ENCODE results near the gene MACROD2. TPM values are rescaled to one million over a fixed set of nuclear protein-coding genes. Genes with fewer than 3 reads are reported as not detected.

The MACROD2 gene
- total RNA-seq, 4 donors from 2014 or later, result 4.6 to 33.0 (median 8.3) TPM

DNA sequence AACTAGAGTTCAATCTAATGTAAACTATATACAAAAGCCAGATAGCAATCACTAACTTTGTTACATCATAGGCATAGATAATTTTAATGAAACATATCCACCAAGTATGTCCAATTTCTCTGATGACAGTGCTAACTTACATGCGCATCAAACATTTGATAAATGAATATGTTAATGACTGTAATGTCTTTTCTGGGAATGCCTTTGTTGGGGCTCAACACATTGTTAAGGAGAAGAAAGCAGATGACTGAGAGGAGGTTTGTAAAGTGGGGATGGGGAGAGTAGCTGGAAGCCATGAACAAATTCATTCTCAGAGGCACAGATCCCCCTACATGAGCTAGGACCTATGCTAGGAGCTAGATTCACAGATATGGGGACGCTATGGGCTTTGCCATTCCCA lies 1627.9 kb downstream of the MACROD2 start:
- H3K9me3 ChIP-seq, result no peaks in the 10 kb centered on the region
- H3K27ac ChIP-seq, result no peak overlapping the region
- H3K27me3 ChIP-seq, result no peaks in the 10 kb centered on the region
- no peak overlapping the region for H3K4me3 ChIP-seq
- DNase-seq, result no peak
- TF ChIP-seq POLR2A (IDR thresholded peaks at IDR 0.05) (no peak), EP300 (IDR thresholded peaks at IDR 0.05; ENCODE audit: low read depth) (no peak), POLR2AphosphoS5 (IDR thresholded peaks at IDR 0.05) (no peak)
- TF ChIP-seq, protein P1, sequence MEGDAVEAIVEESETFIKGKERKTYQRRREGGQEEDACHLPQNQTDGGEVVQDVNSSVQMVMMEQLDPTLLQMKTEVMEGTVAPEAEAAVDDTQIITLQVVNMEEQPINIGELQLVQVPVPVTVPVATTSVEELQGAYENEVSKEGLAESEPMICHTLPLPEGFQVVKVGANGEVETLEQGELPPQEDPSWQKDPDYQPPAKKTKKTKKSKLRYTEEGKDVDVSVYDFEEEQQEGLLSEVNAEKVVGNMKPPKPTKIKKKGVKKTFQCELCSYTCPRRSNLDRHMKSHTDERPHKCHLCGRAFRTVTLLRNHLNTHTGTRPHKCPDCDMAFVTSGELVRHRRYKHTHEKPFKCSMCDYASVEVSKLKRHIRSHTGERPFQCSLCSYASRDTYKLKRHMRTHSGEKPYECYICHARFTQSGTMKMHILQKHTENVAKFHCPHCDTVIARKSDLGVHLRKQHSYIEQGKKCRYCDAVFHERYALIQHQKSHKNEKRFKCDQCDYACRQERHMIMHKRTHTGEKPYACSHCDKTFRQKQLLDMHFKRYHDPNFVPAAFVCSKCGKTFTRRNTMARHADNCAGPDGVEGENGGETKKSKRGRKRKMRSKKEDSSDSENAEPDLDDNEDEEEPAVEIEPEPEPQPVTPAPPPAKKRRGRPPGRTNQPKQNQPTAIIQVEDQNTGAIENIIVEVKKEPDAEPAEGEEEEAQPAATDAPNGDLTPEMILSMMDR (IDR thresholded peaks at IDR 0.05), result no peak
- no peaks in the 10 kb centered on the region for H3K36me3 ChIP-seq
- 91 to 93% methylated on average over 2 of the region's 2 CpGs for WGBS, 2 donors (ENCODE audit: low coverage in 1 of 2)
- in situ Hi-C loops (cut with MboI; ENCODE audit: low pct_ligation_motif_present in 1 of 4, low pct_unique_long_range_greater_than_20kb in 1 of 4, low sequenced_read_pairs in 3 of 4), result no loop called here
- intact Hi-C loops (cut with DNase I; ENCODE audit: low total_unique reads), result no loop called here
- no peaks in the 10 kb centered on the region for H3K4me1 ChIP-seq

DNA sequence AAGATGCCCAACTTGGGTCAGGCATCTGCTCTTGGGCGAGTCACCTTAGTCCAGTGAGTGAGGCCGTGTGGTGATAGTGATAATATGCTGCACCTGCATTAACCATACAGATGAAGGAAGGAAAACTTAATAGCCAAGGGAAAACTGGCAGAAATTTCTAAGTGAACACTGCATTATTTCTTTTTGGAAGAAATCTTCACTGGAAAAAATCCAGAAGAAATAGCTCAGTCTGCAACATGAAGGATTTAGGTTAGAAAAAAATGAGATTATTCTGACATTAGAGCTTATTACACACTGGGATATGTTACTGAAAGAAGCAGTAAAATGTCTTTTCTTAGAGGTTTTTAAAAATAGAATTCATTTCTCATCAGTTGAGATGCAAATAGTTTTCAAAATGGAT lies 1630.7 kb downstream of the MACROD2 start:
- Histone ChIP-seq H3K4me1 (no peaks in the 10 kb centered on the region), H3K27me3 (no peaks in the 10 kb centered on the region), H3K36me3 (no peaks in the 10 kb centered on the region), H3K4me3 (no peak overlapping the region), H3K27ac (no peak overlapping the region), H3K9me3 (no peaks in the 10 kb centered on the region)
- WGBS, 2 donors (ENCODE audit: low coverage in 1 of 2), result 73% methylated on average over 2 of the region's 2 CpGs; no CpG with 5 or more reads in 1 of the 2 donors
- no peak for DNase-seq
- intact Hi-C loops (cut with DNase I; ENCODE audit: low total_unique reads), result no loop called here
- TF ChIP-seq POLR2AphosphoS5 (IDR thresholded peaks at IDR 0.05), result no peak
- TF ChIP-seq POLR2A (IDR thresholded peaks at IDR 0.05), result no peak
- TF ChIP-seq, protein P1 (IDR thresholded peaks at IDR 0.05), result no peak
- TF ChIP-seq EP300 (IDR thresholded peaks at IDR 0.05; ENCODE audit: low read depth), result no peak
- in situ Hi-C loops (cut with MboI; ENCODE audit: low pct_ligation_motif_present in 1 of 4, low pct_unique_long_range_greater_than_20kb in 1 of 4, low sequenced_read_pairs in 3 of 4), result no loop called here

DNA sequence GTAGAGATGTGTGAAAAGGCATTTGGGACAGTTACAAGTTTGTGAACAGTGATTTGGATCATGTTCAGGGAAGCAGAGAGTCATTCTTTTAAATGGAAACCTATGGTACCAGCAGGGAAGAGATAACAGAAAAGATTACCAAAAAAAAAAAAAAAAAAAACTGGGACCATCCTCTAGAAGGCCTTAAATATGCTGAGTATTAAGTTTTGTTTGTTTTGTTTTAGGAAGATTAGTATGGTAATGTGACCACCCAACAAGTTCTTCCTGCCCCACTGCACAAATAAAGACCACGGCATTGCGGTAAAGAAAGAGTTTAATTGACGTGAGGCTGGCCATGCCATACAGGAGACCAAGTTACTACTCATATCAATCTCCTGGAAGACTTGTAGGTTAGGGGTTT lies 1631.8 kb downstream of the MACROD2 start:
- in situ Hi-C loops (cut with MboI; ENCODE audit: low pct_ligation_motif_present in 1 of 4, low pct_unique_long_range_greater_than_20kb in 1 of 4, low sequenced_read_pairs in 3 of 4), result no loop called here
- no peak for TF ChIP-seq POLR2AphosphoS5 (IDR thresholded peaks at IDR 0.05)
- TF ChIP-seq, protein P1 (IDR thresholded peaks at IDR 0.05), result no peak
- no peak for TF ChIP-seq POLR2A (IDR thresholded peaks at IDR 0.05)
- intact Hi-C loops (cut with DNase I; ENCODE audit: low total_unique reads), result no loop called here
- Histone ChIP-seq H3K36me3 (no peaks in the 10 kb centered on the region), H3K27me3 (no peaks in the 10 kb centered on the region), H3K9me3 (no peaks in the 10 kb centered on the region), H3K4me1 (no peaks in the 10 kb centered on the region), H3K27ac (no peak overlapping the region), H3K4me3 (no peak overlapping the region)
- DNase-seq, result no peak
- WGBS, 2 donors (ENCODE audit: low coverage in 1 of 2), result 84 to 93% methylated on average over 3 of the region's 3 CpGs

DNA sequence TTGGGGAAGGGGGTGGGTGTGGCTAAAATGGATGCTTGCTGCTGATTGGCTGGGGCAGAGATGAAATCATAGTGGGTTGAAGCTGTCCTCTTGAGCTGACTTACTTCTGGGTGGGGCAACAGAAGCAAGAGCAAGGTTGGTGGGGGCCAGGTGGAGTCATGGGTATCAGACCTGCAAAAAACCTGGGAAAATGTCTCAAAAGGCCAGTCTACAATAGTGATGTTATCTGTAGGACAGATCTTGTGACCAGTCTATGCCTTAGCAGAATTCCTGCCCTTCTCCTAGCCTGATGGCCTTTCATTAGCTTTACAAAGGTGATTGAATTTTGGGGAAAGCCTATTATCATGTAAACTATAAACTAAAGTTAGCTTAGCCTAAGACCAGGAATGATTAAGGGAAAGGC lies 1632.2 kb downstream of the MACROD2 start:
- H3K4me1 ChIP-seq, result no peaks in the 10 kb centered on the region
- H3K27me3 ChIP-seq, result no peaks in the 10 kb centered on the region
- TF ChIP-seq, protein P1 (IDR thresholded peaks at IDR 0.05), result no peak
- TF ChIP-seq POLR2AphosphoS5 (IDR thresholded peaks at IDR 0.05) (no peak), EP300 (IDR thresholded peaks at IDR 0.05; ENCODE audit: low read depth) (no peak), POLR2A (IDR thresholded peaks at IDR 0.05) (no peak)
- no peak overlapping the region for H3K27ac ChIP-seq
- intact Hi-C loops (cut with DNase I; ENCODE audit: low total_unique reads), result no loop called here
- no peaks in the 10 kb centered on the region for H3K36me3 ChIP-seq
- H3K9me3 ChIP-seq, result no peaks in the 10 kb centered on the region
- in situ Hi-C loops (cut with MboI; ENCODE audit: low pct_ligation_motif_present in 1 of 4, low pct_unique_long_range_greater_than_20kb in 1 of 4, low sequenced_read_pairs in 3 of 4), result no loop called here
- no peak for DNase-seq
- H3K4me3 ChIP-seq, result no peak overlapping the region
